Gastrocnemius medialis (tissue), 4 donors: ENCODE results near the gene LRRC15.

Experiments
- POLR2A ChIP-seq, 2 donors: fragments of 450-650 bp; IDR thresholded peaks; one replicate each; pipeline ENCODE4 v1.6.1; 2017; ENCODE audit warnings: antibody characterized with exemption in 2 of 2, mild to moderate bottlenecking in 2 of 2, moderate library complexity in 2 of 2
- TF ChIP-seq, protein P1 (sequence below), 5 experiments: fragments of 450-650 bp in 3 of 5; fragments of 200-600 bp in 2 of 5; sonication (generic) in 2 of 5; IDR thresholded peaks in 4 of 5; conservative IDR thresholded peaks in 1 of 5; 1 replicate in 4 of 5; 2 replicates in 1 of 5; pipeline ENCODE4 v1.5.1; 2016 to 2019; ENCODE audit warnings: antibody characterized with exemption in 5 of 5, mild to moderate bottlenecking in 3 of 5, moderate library complexity in 3 of 5

DNA sequence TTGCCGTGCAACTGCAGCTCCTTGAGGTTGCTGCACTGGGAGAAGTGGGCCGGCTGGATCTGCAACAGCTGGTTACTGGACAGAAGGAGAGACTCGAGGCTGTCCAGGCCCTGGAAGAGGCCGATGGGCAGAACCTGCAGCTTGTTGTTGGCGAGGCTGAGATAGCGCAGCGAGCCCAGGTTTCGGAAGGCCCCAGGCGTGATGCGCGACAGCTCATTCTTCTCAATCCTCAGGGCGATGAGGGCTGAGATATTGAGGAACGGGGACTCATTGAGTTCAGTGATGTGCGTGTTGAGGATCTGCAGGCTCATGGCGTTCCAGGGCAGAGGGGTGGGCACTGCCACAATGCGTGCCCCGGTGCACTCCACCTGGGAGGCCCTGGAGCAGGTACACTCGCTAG, 9.0 kb downstream of the LRRC15 start:
- TF ChIP-seq POLR2A (IDR thresholded peaks at IDR 0.05): no peak
- TF ChIP-seq, protein P1, sequence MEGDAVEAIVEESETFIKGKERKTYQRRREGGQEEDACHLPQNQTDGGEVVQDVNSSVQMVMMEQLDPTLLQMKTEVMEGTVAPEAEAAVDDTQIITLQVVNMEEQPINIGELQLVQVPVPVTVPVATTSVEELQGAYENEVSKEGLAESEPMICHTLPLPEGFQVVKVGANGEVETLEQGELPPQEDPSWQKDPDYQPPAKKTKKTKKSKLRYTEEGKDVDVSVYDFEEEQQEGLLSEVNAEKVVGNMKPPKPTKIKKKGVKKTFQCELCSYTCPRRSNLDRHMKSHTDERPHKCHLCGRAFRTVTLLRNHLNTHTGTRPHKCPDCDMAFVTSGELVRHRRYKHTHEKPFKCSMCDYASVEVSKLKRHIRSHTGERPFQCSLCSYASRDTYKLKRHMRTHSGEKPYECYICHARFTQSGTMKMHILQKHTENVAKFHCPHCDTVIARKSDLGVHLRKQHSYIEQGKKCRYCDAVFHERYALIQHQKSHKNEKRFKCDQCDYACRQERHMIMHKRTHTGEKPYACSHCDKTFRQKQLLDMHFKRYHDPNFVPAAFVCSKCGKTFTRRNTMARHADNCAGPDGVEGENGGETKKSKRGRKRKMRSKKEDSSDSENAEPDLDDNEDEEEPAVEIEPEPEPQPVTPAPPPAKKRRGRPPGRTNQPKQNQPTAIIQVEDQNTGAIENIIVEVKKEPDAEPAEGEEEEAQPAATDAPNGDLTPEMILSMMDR (IDR thresholded peaks at IDR 0.05 in 4 of 5, conservative IDR thresholded peaks at IDR 0.05 in 1 of 5): no peak
